HG03280 (cell line): Measurements from ENCODE around the gene KLHDC8A.
A peak's percentile ranks its signal among the peaks of the same experiment; 100 is the strongest.

ENCODE experiments used
- ATAC-seq: cut with Tn5 transposase; IDR thresholded peaks from one replicate; pipeline ENCODE4 v1.9.1; 2021; ENCODE audit warnings: mild to moderate bottlenecking, moderate library complexity; ENCODE audit not compliant: unreplicated experiment

The KLHDC8A gene

GRCh38 chr1:205345761-205346160, 11.0 kb downstream of the KLHDC8A start:
- no peak for ATAC-seq

DNA sequence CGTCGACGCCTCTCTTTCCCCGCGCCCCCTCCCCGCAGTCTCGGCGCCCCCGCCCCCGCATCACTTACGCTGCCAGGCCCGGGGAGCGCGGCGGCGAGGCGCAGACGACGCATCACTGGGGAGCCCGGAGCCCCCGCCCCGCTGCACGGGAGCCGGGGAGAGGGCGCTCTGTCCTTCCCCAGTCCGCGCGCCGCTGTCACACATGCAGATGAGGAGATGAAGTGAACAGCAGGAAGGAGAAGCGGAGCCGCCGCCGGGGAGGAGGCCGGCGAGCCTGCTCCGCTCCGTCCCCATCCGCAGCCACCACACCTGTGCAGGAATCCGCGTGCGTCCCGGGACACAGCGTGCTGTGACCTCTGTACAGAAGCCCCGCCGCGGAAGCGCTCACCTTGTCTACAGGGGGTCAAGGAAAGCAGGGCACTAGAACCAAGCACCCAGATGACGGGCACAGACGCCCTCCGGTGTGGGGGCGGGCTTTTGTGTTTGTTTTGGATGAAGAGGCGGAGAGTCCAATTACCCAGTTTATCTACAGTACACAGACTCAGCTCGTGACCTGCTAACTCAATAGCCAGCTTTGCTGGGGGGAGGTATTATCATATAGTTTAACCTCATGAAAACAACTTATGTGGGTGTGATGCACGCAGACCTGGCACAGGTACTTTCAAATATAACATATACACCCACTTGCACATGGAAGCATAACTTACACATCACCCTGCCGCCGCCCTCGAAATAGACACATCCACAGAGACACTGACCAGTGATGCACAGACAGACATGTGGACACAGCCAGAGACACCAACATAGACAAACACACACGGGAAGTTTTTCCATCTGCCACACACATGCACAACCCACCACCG, 12.4 kb downstream of the KLHDC8A start:
- no peak for ATAC-seq

GRCh38 chr1:205343431-205344065, 13.2 kb downstream of the KLHDC8A start:
- ATAC-seq = no peak

DNA sequence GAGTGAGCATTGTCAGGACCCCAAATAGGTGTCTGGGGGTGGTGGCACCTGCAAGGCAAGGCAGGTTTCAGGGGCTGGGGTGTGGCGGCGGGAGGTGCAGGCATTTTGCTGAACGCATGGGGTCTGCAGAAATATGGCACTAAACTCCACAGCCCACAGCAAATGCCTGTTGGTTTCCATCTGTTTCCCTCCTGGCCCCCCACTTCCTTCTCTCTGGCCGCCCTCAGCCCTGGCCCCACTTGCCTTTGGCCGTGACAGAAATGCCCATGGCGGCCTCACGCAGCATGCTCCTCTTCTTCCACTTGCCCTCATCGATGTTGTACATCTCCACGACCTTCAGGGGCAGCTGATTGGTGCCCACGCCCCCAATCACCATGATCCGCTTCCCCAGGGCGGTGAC, 13.7 kb downstream of the KLHDC8A start:
- no peak for ATAC-seq

DNA sequence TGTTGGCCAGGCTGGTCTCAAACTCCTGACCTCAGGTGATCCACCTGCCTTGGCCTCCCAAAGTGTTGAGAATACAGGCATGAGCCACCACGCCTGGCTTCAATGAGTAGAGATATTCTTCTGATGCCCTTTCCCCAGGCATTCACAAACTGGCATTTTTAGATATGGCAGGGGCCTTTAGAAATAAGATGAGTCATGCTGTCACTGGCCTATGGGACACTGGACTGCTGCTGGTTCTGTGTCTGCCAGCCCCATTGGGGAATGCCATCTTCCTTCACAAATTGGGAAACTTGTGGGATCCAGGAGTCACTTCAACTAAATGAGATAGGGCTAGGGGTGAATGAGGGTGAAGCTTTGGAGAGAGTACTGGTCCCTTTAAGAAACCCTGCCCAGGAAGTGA, 16.0 kb downstream of the KLHDC8A start:
- ATAC-seq = no peak

- ATAC-seq = peak; percentile 61
Observed at GRCh38 chr1:205339717-205340116, 17.0 kb downstream of the KLHDC8A start.

GRCh38 chr1:205339197-205339702, 17.5 kb downstream of the KLHDC8A start:
- no peak for ATAC-seq

GRCh38 chr1:205338011-205338410, 18.7 kb downstream of the KLHDC8A start:
- no peak for ATAC-seq

DNA sequence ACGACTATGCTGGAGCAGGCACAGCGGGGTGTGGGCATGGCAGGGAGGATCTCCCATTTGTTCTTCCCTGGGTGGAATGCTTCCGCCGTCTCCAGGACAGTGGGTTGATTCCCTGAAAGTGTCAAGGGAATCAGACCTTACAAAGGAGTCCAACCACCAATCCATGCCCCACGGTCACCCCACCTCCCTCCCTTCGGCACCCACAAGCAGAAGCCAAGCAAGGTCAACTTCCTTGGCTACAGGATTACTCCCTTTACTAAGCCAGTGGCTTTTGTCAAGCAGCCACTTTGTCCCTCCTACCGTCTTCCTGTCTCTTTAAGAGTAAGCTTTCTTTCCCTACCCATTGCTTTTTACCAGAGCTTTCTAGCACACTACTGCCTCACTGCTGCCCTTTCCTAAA, 19.2 kb downstream of the KLHDC8A start:
- no peak for ATAC-seq

GRCh38 chr1:205335692-205336091, 21.0 kb downstream of the KLHDC8A start:
- no peak for ATAC-seq

- no peak for ATAC-seq
Observed at GRCh38 chr1:205332015-205332791, 24.5 kb downstream of the KLHDC8A start.

DNA sequence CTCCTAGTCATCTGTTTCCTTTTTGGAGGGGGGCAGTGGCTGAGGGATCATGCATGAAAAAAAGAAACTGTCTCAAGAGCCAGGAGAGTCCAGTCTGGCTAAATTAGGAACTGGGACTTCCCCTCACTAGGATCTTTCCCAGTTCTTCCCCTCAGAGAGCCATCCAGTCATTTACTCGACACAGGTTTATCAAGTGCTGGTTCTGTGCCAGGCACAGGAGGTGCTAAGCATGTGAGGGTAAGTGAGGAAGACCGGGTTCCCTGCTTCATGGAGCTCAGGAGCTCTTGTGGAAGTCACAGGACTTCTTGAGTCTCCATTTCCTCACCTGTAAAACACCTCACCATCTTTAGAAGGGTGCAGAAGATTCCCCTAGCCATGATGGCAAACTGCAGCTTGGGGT, 26.6 kb downstream of the KLHDC8A start:
- no peak for ATAC-seq

DNA sequence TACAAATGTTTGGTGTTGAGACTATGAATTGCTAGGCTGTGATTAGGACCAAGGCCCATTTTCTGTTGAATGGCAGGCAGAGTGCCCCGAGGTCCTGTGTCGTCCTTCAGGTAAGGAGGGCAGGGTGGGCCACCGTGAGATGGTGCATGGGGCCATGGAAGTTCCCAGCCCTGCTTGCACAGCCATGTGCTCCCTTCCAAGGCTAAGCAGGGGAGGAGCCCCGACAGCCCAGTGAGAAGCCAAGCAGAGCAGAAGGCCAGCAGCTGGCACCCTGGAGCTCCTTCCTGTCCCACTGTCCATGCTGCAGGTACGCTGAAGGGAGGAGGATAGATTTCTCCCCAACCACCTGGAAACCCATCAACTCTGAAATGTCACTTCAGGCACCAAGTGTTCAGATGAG, 27.0 kb downstream of the KLHDC8A start:
- no peak for ATAC-seq

GRCh38 chr1:205328476-205328875, 28.2 kb downstream of the KLHDC8A start:
- ATAC-seq = no peak

- no peak for ATAC-seq
Observed at GRCh38 chr1:205326812-205327466, 29.8 kb downstream of the KLHDC8A start.

DNA sequence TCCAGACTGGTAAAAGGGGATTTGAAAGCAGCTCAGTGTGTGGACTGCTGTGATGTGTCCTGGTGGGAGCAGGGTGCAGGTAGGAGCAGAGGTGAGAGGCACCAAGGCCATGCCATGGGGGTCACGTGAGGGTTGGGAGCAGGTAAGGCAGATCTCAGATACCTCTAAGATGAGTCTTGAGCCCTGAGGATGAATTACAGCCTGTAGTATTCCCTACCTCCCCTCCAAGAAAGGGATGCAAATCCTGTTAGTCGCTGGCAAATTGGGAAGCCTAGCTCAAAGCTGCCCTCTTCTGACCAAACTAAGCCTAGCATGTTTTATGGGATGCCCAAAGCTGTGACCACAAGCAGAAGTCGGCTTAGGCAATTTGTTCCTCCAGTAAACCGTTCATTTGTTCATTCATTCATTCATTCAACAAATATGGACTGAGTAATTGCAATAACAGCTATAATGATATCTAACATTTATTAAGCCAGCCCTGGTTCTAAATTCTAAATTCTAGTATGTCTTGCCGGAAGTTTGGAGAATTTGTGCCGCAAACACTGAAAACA, 31.3 kb downstream of the KLHDC8A start:
- no peak for ATAC-seq

DNA sequence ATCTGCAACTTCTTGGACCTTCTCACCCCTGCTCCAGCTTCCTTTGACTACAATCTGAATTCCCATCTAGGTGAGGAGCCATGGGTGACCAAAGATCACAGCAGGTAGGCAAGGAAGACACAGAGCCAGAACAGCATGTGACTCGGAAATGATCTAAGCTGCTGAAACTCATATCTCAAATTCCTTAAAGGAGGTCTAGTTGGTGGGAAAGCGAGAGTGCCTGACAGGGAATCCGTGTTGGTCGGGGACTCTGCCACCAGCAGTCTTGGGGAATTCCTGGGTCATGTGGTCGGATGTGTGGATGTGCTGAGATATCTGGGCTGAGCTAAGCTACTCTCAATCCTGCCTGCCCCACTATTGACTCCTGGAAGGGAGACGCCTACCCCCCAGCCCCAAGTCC, 31.9 kb downstream of the KLHDC8A start:
- ATAC-seq = no peak

GRCh38 chr1:205323794-205324193, 32.9 kb downstream of the KLHDC8A start:
- no peak for ATAC-seq

- no peak for ATAC-seq
Observed at GRCh38 chr1:205321959-205322283, 34.8 kb downstream of the KLHDC8A start.

DNA sequence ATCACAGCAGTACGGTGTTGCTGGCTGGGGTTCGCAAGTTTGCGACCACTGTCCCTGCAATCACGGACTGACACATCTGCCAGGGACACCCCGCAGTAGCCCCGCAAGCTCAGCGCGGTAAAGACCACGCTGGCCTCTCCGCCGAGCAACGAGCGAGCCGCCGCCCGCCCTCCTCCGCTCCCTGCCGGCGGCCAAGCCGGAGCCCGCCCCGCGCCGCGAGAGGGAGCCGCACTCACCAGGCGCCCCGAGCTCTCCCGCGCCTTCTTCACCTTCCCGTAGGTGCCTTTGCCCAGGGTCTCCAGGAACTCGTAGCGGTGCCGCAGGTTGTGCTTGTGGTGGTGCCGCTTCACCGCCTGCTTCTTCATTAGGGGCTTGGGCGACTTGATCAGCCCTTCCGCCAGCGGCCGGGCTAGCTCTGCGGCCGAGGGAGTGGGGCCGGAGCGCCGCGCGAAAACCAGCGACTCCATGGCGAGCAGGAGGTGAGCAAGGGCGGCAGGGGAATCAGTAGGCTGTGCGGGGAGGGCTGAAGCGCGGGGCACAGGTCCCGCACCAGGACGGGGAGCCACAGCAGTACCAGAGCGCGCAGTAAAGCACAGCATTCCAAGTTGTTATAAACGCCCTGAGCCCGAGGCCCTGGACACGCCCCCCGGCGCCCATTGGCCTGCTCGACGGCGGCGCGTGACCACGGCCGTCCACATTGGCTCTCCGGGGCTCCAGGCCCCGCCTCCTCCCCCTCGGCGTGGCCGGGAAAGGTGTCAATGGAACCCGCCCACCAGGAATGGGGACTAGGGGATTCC, 35.4 kb downstream of the KLHDC8A start, which contains the start of gene NUAK2:
Gene NUAK2 (minus strand): TSS at position 584 of the 797 bp plus-strand sequence. CDS start 117 bp downstream, at position 467.
- ATAC-seq = no peak
